Tibial nerve (tissue), 4 donors: Measurements from ENCODE around the gene CDH4.

Experiments used
- EP300 ChIP-seq, 2 donors: sonication (generic); formaldehyde crosslinking; IDR thresholded peaks; one replicate each; pipeline ENCODE4 v1.6.1; 2017; ENCODE audit warnings: antibody characterized with exemption in 2 of 2, mild to moderate bottlenecking in 1 of 2
- POLR2A ChIP-seq, 2 donors: fragments of 450-650 bp; IDR thresholded peaks; one replicate each; pipeline ENCODE4 v1.6.1; 2017; ENCODE audit warnings: antibody characterized with exemption in 2 of 2, mild to moderate bottlenecking in 2 of 2, moderate library complexity in 2 of 2
- TF ChIP-seq, protein P1 (sequence below), 5 experiments: fragments of 200-600 bp in 3 of 5; fragments of 450-650 bp in 2 of 5; sonication (generic) in 3 of 5; IDR thresholded peaks; one replicate each; pipeline ENCODE4 v1.5.1; 2016 to 2019; ENCODE audit warnings: antibody characterized with exemption in 5 of 5, mild to moderate bottlenecking in 3 of 5, moderate library complexity in 2 of 5

DNA sequence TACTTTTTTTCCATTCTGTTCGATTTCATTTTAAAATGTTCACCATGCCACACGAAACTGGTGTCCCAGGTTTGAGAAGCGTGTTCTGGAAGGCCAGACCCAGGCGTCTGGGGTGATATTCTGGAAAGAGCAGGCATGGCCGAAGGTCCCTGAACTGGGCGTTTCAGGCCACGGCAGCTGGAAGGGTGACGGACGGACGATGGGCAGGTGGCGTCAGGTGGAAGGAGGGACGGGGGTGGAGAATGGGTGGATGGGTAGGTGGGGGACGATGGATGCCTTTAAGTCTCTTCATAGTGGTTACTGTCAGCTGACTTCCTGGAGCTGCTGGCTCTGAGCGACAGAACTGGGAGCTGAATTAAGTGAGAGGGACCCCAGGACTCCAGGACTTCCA is 44.6 kb downstream of the CDH4 start:
- TF ChIP-seq POLR2A (IDR thresholded peaks at IDR 0.05) (no peak), EP300 (IDR thresholded peaks at IDR 0.05) (no peak)
- TF ChIP-seq, protein P1, sequence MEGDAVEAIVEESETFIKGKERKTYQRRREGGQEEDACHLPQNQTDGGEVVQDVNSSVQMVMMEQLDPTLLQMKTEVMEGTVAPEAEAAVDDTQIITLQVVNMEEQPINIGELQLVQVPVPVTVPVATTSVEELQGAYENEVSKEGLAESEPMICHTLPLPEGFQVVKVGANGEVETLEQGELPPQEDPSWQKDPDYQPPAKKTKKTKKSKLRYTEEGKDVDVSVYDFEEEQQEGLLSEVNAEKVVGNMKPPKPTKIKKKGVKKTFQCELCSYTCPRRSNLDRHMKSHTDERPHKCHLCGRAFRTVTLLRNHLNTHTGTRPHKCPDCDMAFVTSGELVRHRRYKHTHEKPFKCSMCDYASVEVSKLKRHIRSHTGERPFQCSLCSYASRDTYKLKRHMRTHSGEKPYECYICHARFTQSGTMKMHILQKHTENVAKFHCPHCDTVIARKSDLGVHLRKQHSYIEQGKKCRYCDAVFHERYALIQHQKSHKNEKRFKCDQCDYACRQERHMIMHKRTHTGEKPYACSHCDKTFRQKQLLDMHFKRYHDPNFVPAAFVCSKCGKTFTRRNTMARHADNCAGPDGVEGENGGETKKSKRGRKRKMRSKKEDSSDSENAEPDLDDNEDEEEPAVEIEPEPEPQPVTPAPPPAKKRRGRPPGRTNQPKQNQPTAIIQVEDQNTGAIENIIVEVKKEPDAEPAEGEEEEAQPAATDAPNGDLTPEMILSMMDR (IDR thresholded peaks at IDR 0.05), result no peak
